ENCODE data around the gene NEK6. TPM values are rescaled to one million over a fixed set of nuclear protein-coding genes. Genes with fewer than 3 reads are reported as not detected.
A peak's percentile ranks its signal among the peaks of the same experiment; 100 is the strongest.

NEK6 gene
- total and polyA plus RNA-seq, 11 donors: 1.8 to 42.4 (median 6.4) TPM

GRCh38 chr9:124399968-124400940 lies 142.5 kb downstream of the NEK6 start:
- H3K4me1 ChIP-seq: peaks cover 0 to 29% (median 14%) of the 10 kb centered on the region in 12 donors
- TF ChIP-seq CTCF (IDR thresholded peaks at IDR 0.05) (no peak), POLR2A (IDR thresholded peaks at IDR 0.05) (no peak)
- H3K9me3 ChIP-seq: no peaks in the 10 kb centered on the region
- intact Hi-C loops (cut with DNase I): loop anchor here in 5 of 10 donors (5.0 to 10.0 kb wide), 2 partner anchors 273 to 275 kb away; no protein-coding TSS in a partner anchor
- peaks cover 0 to 72% (median 59%) of the 10 kb centered on the region in 9 donors for H3K36me3 ChIP-seq
- H3K27me3 ChIP-seq: no peaks in the 10 kb centered on the region
- 54 to 62% (median 56%) methylated on average over 15 of the region's 15 CpGs for WGBS, 4 donors
- peak in 3 of 4 donors; percentile 8 to 21 (median 13) for ATAC-seq
- peak overlapping the region in 3 of 12 donors; percentile 9 to 52 (median 13) for H3K27ac ChIP-seq
- H3K4me3 ChIP-seq: no peak overlapping the region
- DNase-seq: no peak

Other genes with a start within 250 kb of the NEK6 start
- 1 to 10 TPM in 1 of 9 donors, under 1 TPM in 4, not detected in 4; 0.20 to 1.3 (median 0.33) TPM for gene LHX2, start 246.2 kb upstream of the NEK6 start, total RNA-seq
- gene LHX2, start 246.2 kb upstream of the NEK6 start, polyA plus RNA-seq: under 1 TPM in 1 of 2 donors, not detected in 1; 0.10 TPM
- gene PSMB7, start 157.5 kb downstream of the NEK6 start, total RNA-seq: 100 to 1,000 TPM; 149 to 273 (median 163) TPM
- gene PSMB7, start 157.5 kb downstream of the NEK6 start, polyA plus RNA-seq: 100 to 1,000 TPM; 250 to 281 TPM
- gene ADGRD2, start 192.5 kb downstream of the NEK6 start, total RNA-seq: not detected
- gene ADGRD2, start 192.5 kb downstream of the NEK6 start, polyA plus RNA-seq: not detected
- not detected for gene NR5A1, start 249.4 kb downstream of the NEK6 start, total RNA-seq
- gene NR5A1, start 249.4 kb downstream of the NEK6 start, polyA plus RNA-seq: under 1 TPM; 0.04 to 0.14 TPM